GM18909 (cell line): ENCODE measurements around the gene LRCOL1.

ENCODE experiments used
- ATAC-seq: cut with Tn5 transposase; IDR thresholded peaks from one replicate; pipeline ENCODE4 v1.9.1; 2021; ENCODE audit warnings: mild to moderate bottlenecking; ENCODE audit not compliant: unreplicated experiment, poor library complexity

The LRCOL1 gene

DNA sequence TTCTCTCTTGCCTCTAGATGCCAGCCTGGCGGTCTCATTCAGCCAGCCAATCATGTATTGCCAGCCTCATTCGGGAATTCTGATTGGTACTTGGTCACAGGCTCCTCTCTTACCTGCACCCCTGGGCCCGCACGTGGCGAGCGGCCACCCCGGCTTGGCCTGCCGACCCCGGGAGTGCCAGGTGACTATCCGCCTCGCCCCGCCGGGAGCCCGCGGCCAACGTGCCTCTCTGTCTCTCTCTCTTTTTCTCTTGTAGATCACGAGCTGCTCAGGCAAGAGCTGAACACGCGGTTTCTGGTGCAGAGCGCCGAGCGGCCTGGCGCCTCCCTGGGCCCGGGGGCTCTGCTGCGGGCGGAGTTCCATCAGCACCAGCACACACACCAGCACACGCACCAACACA is 39.3 kb downstream of the LRCOL1 start:
- no peak for ATAC-seq

DNA sequence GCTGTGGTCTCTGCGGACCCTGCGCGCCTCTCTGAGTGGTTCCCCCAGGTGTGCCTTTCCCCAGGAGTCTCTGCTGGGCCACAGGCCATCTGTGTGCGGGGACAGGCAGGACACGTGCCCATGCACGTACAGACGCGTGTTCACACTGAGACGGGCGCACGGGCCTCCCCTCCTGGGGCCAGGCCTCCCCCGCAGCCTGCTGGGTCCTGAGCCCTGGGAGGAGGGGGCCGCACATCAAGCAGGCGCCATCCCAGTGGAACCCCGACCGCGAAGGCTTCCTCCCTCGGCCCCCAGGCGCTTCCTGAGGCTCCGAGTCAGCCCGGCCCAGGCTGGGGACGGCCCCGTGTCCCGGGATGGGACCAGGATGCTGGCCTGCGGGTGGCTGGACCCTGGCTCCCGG is 39.7 kb downstream of the LRCOL1 start:
- ATAC-seq, result no peak

DNA sequence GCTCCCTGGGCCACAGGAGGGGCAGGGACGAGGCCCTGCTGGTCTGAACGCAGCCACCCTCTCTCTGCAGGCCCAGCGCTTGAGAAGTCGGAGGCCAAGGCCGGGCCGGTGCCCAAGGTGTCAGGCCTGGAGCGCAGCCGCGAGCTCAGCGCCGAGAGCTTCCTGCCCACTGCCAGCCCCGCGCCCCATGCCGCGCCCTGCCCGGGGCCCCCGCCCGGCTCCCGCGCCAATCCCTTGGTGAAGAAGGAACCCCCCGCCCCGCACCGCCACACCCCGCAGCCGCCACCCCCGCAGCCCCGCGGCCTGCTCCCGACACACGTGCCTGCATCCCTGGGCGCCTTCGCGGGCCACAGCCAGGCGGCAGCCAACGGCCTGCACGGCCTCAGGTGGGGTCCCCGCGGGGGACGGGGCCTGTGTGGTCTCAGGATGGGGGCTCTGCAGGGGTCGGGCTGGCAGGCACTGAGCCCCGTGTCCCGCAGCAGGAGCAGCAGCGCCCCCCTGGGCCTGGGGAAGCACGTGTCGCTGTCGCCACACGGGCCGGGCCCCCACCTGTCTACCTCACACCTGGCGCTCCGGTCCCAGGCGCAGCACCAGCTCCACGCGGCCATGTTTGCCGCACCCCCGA is 40.4 kb downstream of the LRCOL1 start:
- no peak for ATAC-seq

DNA sequence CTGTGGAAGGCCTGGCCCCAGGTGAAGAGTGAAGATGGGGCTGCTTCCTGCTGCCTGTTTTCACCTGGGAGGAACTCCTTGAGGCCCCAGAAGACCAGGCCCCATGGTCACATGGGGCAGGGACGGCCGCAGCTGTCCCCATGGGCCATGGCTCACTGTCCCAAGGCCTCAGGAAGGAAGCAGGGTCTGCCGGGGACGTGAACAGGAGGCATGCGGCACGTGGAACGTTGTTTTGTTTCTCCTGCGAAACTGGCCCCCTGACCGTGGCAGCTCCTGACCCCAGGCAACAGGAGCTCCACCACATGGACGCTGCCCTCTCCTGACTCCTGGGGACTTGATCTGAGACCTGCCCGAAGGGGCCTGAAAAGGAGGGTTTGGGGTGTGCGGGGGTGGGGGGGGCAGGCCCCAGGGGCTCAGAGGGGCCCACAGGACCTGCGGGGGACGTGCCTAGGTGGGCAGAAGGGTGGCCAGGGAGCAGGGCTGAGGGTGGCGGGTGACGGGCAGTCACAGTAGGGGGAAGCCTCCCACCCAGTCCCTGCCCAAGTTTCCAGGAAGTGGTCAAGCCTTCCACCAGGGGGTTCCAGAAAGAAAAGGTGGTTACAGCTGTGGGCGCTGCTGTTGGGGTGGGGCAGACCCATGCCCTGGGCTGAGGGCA is 41.4 kb downstream of the LRCOL1 start:
- ATAC-seq, result no peak

DNA sequence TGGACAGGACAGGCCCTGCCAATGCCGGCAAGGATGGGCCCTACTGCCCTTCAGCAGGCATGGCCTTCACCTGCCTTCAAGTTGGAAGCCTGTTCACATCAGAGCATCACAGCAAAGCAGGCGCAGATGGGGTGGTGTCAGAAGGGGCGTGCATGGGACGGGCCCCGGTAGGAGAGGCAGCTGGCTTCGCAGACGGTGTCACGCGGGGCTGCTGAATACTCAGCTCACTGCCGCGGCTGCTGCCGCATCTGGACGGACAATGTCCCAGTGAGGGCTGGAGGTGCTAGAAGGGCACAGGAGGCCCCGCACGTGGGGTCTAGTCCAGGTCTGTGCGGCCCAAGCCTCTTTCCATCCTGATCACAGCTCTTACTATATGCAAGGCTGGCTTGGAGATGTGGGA is 42.1 kb downstream of the LRCOL1 start:
- no peak for ATAC-seq

DNA sequence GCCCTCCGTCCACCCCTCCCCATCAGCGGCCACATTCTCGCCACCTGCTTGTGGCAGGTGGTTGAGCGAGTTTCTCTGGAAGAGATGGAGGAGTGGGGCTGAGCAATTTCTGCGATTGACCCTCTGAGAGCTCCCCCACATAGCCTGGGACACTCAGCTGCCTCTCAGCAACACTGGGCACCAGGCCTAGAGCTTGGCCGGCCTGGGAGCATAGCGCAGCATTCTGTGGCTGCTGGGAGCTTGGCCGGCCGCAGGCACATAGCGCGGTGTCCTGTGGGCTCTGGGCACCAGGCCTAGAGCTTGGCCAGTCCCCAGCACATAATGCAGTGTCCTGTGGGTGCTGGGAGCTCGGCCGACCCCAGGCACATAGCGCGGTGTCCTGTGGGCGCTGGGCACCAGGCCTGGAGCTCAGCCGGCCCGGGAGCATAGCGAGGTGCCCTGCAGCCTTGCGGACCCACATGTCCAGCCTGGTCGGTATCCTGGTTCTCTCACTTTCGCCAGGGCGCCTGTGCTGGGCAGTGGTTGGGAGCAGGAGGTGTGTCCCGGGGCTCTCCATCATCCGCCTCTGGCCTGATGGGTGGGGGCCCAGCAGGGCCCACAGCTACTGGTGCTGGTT is 43.8 kb downstream of the LRCOL1 start:
- no peak for ATAC-seq

DNA sequence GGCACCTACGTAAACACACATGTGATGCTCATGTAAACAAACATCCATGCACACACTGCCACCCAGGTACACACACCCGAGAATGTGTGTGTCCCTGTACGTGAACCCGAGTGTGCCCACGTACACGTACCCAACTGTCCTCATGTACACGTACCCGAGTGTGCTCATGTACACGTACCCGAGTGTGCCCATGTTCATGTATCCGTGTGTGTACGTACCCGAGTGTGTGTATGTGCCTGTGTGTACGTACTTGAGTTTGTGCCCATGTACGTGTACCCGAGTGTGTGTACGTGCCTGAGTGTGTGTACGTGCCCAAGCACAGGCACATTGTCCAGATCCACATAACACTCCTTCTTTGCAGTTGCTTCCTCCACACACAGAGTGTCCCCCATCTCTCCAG is 45.0 kb downstream of the LRCOL1 start:
- ATAC-seq, result no peak

DNA sequence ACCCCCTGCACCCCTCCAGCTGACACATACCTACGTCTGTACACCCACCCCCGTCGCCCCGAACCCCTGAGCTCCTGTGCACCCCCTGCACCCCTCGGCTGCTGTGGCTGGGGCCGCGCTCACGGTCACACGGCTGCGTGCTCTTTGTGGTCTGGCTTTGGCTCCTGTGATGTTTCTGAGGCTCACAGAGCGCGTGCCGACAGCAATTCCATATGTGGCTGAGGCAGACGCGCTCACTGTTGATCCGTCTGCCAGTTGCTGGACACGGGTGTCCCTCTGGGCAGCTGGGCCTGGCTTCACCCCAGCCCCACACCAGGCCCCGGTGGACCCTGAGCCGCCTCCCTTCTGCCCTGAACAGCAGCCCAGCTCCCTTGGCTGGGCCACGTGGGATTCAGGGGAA is 46.5 kb downstream of the LRCOL1 start:
- no peak for ATAC-seq

DNA sequence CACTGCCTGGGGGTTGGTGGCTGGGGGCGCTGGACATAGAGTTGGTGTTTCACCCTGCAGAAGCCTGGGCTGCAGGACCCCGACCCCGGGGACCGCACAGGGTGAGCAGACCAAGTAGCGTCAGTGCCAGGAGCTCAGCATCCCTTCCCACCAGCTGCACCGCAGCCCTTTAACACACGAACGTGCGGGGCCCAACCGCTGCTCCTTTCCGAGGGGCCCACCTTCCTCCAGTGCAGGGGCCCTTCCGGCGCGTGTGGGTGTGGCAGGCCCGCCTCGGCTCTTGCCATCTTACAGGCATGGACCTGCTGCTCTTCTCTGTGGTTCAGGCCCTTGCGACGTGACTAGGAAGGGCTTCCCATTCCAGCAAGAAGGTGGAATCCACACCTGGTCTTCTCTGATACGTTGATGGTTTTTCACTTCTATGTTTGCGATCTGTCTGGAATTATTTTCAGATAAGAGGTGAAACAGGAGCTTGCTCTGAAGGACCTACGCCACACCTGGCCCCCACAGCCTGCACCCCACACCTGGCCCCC is 47.8 kb downstream of the LRCOL1 start:
- ATAC-seq, result no peak

DNA sequence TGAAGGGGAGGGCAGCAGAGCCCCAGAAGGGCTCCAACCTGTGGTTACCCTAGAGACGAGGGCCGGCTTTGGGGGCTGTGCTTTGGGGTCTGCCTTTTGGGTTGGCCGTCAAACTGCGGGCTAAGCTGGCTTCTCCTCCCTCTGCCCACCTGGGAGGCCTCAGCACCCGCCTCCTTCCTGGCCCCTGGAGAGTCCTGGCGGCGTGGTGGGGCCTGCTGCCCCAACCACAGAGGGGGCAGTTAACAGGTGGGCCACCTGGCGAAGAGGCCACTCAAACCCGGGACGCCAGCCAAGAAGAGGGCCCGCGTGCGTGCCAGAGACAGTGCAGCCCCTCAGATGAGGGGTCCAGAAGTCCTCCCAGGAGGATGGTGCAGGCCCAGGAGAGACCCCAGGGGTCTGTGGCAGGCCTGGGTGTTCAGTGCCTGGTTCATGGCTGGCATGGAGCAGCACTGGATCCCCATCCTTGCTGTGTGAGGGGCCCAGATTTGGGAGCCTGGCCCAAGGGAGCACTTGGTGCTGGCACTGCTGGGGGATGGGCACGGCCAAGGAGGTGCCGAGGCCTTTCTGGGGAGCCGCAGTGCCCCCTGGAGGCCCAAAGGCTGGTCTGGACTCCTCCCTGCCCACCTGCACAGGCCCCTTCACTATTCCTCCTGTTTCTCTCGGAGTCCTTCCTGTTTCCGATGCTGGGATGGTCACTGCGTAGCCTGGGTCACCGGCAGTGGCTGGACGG is 48.8 kb downstream of the LRCOL1 start:
- no peak for ATAC-seq

DNA sequence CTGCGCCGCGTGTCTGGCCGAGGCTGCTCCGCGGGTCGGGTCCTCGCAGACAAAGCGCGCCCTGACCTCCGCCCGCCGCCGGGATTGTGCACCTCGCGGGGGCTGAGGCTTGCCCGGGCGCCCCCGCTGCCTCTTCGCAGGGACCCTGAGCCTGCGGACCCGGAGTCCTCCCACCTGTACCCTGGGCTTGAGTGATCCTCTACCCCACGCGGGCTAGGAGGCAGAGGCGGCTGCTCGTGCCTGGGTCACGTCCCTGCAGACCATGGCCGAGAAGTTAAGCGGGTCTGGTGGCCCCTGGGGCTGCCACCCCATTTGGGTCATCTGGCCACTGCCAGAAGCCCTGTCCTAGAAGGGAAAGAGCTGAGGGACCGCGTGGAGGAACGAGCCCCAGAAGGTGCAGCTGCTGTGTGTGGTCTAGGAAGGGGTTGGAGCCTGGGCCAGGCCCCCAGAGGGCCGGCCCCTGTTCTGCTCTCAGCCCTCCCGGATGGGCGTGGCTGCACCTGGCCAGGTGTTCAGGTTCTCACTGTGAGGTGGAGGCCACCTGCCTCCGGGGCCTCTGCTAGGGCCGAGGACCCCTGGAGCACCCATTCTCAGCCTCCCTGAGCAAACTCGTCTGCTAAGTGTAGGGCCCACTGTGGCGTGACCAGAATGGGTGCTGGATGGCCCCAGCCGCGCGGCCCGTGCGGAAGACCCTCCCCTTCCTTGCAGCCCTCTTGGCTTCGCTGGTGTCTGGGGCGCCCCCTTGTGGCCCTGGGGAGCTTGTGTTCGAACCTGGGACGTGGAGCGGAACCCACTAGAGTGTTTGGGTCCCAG is 49.6 kb downstream of the LRCOL1 start:
- ATAC-seq, result no peak

DNA sequence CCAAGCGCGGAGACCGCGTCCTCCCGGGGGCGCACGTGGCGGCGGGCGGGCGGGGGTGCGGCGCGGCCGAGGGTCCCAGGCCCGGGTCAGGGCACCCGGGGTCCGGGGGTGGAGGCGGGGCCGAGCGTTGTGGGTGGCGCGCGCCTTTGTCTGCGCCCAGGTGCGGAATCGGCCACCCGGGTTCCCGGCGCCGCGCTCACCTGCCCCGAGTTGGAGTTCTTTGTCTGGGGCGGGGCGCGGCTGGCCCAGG is 50.1 kb downstream of the LRCOL1 start:
- no peak for ATAC-seq

DNA sequence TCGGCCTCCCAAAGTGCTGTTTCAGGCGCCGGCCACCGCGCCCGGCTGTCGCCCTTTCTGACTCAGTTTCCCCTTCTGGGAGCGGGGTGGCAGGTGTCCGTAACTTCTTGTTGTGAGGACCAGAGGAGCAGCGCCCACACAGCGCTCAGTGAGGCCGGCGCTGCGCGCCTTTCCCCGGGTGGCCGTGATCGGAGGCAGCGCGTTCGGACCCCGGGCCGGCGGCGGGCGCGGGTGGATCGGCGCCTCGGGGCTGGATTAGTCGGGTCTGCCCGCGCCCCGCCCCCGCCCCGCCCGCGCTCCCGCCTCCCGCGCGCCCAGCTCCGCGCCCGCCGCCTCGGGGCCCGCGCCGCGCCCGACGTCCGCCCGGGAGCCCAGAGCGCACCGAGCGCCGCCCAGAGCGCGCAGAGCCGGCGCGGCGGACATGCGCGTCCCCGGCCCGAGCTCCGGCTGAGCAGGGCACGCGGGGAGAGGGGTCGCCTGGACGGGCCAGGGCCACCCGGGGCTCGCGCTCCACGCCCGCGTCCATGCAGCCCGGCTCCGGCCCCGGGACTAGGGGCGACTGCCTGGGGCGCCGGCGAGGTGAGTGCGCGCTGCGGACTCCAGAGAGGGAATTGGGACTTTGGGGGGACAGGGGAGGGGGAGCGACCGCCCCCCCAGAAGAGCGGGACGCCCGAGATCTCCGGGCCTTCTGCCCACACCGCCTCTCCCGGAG is 50.6 kb downstream of the LRCOL1 start:
- no peak for ATAC-seq

DNA sequence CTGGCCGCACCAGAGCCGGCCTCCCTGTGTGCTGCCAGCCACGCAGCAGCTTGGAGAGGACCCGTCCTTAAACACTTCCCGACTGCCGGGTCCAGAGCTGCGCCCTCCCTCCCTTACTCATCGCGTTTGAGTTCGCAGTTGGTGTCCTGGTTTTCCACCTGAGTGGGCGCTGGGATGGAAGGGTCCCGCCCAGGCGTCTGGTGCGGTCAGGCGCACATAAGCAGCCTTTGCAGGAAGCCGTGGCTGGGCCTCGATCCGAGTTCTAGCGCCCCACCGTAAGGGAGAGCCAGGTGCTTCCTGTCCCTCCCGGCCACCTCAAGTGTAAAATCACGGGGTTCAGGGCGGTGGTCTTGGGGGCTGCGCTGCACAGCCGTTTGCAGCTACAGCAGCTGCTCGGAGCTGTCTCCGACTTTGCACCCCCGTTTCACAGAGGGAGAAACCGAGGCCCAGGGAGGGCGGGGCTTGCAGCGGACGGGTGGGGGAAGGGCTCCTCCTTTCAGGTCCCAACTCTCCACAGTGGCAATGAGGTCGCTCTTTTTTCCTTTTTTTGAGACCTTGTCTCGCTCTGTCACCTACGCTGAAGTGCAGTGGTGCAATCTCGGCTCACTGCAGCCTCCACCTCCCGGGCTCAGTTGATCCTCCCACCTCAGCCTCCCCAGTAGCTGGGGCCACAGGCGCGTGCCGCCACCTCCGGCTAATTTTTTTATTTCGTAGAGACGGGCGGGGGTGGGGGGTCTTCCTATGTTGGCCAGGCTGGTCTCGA is 51.3 kb downstream of the LRCOL1 start:
- no peak for ATAC-seq

DNA sequence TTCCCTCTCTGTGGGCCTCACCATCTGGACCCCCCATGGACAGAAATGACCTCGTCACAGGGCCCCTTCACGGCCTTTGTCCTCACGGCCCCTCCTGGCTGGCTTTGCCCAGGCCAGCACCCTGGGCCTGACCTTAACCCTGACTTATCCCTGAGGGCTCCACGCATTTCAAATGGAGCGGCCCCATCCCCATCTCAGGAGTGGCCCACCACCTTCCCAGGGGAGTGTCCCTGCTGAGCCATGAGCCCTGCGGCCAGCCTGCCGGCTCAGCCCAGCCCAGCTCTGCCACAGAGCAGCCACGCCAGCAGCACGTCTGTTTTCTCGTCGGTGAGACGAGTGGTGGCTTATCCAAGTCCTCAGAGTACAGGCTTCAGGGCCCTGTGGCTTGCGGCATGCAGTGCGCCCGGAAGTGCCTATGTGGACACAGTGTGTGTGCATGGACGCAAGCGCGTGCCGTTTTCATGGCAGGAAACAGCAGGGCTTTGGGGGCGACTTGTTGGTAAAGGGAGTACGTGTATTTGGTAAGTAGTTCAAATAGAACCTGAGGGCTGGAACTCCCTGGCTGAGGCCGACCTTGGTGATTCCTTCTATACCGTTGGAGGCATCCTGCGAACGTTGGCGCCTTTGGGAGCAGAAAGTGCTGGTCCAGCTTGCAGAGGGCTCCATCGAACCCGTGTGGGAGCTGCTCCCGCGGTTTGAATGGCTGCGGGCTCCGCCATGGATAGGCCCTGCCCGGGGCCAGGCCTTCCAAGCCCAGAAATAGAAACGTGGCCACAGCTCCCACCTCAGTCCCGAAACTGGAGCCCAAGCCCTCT is 52.1 kb downstream of the LRCOL1 start:
- ATAC-seq, result no peak

DNA sequence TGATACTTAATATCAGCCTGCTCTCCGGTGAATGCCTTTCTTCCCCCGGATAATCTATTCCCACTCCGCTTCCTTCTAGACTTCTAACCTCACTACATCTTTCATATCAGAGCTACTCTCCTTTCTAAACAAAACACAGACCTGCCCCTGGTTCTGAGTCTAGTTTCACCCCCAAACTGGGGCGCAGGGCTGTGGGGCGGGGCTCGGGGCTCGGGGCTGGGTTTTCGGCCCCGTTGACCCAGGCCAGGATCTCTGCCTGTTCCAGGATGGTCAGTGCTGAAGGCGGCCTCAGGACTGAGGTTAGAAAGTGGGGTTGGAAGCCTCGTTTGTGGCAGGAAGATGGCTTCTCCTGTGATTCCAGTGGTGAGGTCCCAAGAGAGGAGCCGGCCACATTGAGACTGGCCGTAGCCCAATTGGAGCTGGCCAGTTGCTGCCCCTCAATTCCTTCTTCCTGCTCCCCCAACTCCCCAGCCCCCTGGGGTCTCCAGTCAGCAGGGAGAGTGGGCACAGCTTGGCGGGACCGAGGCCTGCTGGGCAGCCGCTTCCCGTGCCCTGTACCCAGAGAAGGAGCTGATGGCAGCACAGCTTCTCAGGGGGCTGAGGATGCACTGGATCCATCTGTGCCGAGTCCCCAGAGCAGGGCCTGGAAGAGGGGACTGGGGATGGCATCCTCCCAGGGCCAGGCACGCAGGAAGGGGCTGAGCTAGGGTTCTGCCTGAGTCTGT is 52.9 kb downstream of the LRCOL1 start:
- no peak for ATAC-seq

DNA sequence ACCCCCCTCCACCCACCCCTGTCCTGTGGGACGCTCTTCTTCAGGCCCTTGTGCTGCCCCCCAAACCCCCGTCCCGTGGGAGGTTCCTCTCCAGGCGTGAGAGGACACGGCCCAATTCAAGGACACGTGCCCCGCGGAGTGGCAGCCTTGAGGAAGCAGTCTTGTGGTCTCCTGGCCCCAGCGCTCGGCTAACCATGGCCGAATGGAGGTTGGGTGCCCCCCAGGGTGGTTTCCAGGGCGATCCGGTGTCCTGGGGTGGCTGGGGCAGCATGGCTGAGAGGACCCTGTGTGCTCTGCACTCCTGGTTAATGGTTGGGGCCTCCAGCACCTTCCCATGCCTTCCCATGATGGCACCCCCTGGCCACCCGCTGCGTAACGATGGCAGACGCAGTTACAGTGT is 53.6 kb downstream of the LRCOL1 start:
- no peak for ATAC-seq

DNA sequence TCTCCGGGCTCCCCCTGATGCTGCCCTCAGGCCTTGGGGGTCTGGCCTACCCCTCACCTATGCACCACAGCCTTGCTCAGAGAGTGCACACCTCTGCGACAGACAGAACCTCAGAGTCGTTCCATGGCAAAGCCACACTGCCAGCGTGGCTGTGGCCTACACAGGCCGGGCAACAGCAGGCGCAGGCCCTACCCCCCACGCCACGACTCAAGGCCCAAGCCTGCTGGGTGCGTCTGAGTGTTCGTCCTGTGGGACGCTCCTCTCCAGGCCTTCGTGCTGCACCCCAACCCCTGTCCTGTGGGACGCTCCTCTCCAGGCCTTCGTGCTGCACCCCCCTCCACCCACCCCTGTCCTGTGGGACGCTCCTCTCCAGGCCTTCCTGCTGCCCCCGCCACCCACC is 54.2 kb downstream of the LRCOL1 start:
- no peak for ATAC-seq
